DOHH2 (cell line): ENCODE data around the gene FAM20C.

Experiments used
- H3F3A ChIP-seq: fragments of 200-600 bp; sonication (generic), shearing (Covaris generic); 2 replicates; pipeline ENCODE4 v1.6.0; 2016; ENCODE audit warnings: antibody characterized with exemption, mild to moderate bottlenecking; ENCODE audit not compliant: control insufficient read depth, insufficient read depth
- H3K27ac ChIP-seq: fragments of 200-600 bp; sonication (generic); 2 replicates; pipeline ENCODE4 v1.5.1; 2014; ENCODE audit warnings: low read depth, mild to moderate bottlenecking, low read length, moderate library complexity
- H3K27me3 ChIP-seq: fragments of 200-600 bp; sonication (generic); 2 replicates; pipeline ENCODE4 v1.6.1; 2014; ENCODE audit warnings: mild to moderate bottlenecking, low read length, mixed read lengths; ENCODE audit not compliant: control insufficient read depth
- H3K36me3 ChIP-seq: fragments of 200-600 bp; sonication (generic); 2 replicates; pipeline ENCODE4 v1.6.1; 2014; ENCODE audit warnings: mild to moderate bottlenecking, low read length, moderate library complexity, mixed read lengths; ENCODE audit not compliant: control insufficient read depth
- H3K4me1 ChIP-seq: fragments of 200-600 bp; sonication (generic); 2 replicates; pipeline ENCODE4 v1.6.1; 2014; ENCODE audit warnings: mild to moderate bottlenecking, low read length, mixed read lengths; ENCODE audit not compliant: control insufficient read depth
- H3K4me2 ChIP-seq: fragments of 200-600 bp; sonication (generic); 2 replicates; pipeline ENCODE4 v1.6.0; 2014; ENCODE audit warnings: mild to moderate bottlenecking, low read length, moderate library complexity
- H3K4me3 ChIP-seq: fragments of 200-600 bp; sonication (generic); 2 replicates; pipeline ENCODE4 v1.5.1; 2014; ENCODE audit warnings: mild to moderate bottlenecking, low read length, mixed read lengths
- H3K79me2 ChIP-seq: fragments of 200-600 bp; sonication (generic); 2 replicates; pipeline ENCODE4 v1.6.1; 2014; ENCODE audit warnings: mild to moderate bottlenecking, low read length, mixed read lengths; ENCODE audit not compliant: control insufficient read depth
- H3K9me2 ChIP-seq: fragments of 200-600 bp; sonication (generic); replicated peaks from 2 replicates; pipeline ENCODE4 v1.6.1; 2014; ENCODE audit warnings: mild to moderate bottlenecking, low read length, mixed read lengths; ENCODE audit not compliant: control insufficient read depth
- H3K9me3 ChIP-seq: fragments of 200-600 bp; sonication (generic); 2 replicates; pipeline ENCODE4 v1.6.1; 2014; ENCODE audit warnings: antibody characterized with exemption, low read length, mixed read lengths; ENCODE audit not compliant: control insufficient read depth, insufficient read depth
- H4K20me1 ChIP-seq: fragments of 200-600 bp; sonication (generic); 2 replicates; pipeline ENCODE4 v1.6.0; 2014; ENCODE audit warnings: low read depth, mild to moderate bottlenecking, antibody characterized with exemption, low read length, moderate library complexity; ENCODE audit not compliant: control insufficient read depth, insufficient read depth
- EZH2phosphoT487 ChIP-seq: fragments of 200-600 bp; sonication (generic); IDR thresholded peaks from 2 replicates; pipeline ENCODE4 v1.6.1; 2017; ENCODE audit warnings: borderline replicate concordance, mild to moderate bottlenecking, antibody characterized with exemption, low read length, moderate library complexity, mixed read lengths
- TF ChIP-seq, protein P1 (sequence below): fragments of 200-600 bp; sonication (generic); IDR thresholded peaks from one replicate; pipeline ENCODE4 v1.5.1; 2014; ENCODE audit warnings: antibody characterized with exemption, mild to moderate bottlenecking, low read depth, low read length; ENCODE audit not compliant: poor library complexity, severe bottlenecking

FAM20C gene

DNA sequence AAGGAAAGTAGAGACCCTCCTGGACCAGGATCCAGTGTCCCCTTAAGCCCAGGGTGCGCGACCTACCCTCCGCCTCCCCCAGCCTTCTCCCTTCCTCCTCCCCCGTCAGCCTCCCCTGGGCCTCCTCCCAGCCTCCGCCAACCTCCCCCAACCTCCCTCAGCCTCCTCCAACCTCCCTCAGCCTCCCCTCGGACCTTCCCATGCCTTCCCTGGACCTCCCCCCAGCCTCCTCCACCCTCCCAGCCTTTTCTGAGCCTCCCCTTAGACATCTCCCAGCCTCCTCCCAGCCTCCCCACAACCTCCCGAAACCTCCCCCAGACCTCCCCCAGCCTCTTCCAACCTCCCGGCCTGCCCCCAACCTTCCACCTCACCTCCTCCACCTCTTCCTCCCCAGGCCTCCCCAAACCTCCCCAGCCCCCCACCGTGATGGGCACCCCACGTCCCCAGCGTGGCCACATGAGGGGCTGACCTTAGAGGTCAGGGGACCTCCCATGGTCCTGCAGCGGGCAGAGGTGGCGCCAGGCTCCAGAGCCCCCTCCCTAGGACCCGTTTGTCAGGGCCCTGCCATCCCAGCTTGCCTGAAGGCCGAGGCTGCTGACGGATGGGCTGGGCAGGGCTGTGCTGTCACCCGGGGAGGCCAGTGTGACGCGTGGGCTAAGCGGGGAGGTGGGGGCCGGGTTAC is 18.8 kb downstream of the FAM20C start:
- H3K4me3 ChIP-seq: no peak overlapping the region
- no peaks in the 10 kb centered on the region for H3K9me2 ChIP-seq
- peaks cover 70% of the 10 kb centered on the region for H3K9me3 ChIP-seq
- TF ChIP-seq, protein P1, sequence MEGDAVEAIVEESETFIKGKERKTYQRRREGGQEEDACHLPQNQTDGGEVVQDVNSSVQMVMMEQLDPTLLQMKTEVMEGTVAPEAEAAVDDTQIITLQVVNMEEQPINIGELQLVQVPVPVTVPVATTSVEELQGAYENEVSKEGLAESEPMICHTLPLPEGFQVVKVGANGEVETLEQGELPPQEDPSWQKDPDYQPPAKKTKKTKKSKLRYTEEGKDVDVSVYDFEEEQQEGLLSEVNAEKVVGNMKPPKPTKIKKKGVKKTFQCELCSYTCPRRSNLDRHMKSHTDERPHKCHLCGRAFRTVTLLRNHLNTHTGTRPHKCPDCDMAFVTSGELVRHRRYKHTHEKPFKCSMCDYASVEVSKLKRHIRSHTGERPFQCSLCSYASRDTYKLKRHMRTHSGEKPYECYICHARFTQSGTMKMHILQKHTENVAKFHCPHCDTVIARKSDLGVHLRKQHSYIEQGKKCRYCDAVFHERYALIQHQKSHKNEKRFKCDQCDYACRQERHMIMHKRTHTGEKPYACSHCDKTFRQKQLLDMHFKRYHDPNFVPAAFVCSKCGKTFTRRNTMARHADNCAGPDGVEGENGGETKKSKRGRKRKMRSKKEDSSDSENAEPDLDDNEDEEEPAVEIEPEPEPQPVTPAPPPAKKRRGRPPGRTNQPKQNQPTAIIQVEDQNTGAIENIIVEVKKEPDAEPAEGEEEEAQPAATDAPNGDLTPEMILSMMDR: no peak
- H3K27ac ChIP-seq: no peak overlapping the region
- H3K36me3 ChIP-seq: no peaks in the 10 kb centered on the region
- H3K4me2 ChIP-seq: no peak overlapping the region
- no peaks in the 10 kb centered on the region for H3K79me2 ChIP-seq
- H3F3A ChIP-seq: no peaks in the 10 kb centered on the region
- H3K27me3 ChIP-seq: no peaks in the 10 kb centered on the region
- H4K20me1 ChIP-seq: no peaks in the 10 kb centered on the region
- no peaks in the 10 kb centered on the region for H3K4me1 ChIP-seq

DNA sequence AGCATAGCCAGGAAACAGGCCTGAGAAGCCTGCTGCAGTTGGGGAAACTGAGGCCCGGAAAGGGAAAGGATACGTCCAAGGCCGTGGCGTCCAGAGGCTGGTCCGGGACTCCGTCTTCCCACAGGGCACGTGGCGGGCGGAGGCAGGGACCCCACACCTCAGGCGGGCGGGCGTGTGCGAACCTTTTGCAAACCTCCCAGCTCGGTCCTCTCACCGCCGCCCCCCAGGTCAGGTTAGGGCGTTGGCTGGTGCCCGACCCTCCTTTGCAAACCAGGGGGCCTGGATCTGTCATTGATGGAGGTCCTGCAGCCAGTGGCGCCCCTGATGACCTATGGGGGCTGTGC is 19.3 kb downstream of the FAM20C start:
- no peak overlapping the region for H3K4me3 ChIP-seq
- H4K20me1 ChIP-seq: no peaks in the 10 kb centered on the region

DNA sequence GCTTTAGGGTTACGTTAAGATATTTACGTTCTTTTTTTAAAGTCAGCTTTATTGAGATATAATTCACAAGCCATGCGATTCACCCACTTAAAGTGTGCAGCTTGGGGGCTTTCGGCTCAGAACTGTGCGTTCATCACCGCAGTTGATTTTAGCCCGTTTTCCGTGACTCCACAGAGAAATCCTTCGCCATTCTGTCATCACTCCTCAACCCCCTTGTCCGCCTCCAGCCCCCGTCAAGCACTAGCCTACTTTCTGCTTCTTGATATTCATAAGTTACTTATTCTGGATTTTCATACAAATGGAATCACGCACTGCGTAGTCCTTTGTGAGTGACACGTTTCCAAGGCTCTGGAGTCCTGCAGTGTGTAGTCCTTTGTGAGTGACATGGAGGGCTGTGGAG is 20.4 kb downstream of the FAM20C start:
- TF ChIP-seq, protein P1: no peak
- TF ChIP-seq EZH2phosphoT487: no peak
- Histone ChIP-seq H3K79me2 (no peaks in the 10 kb centered on the region), H3F3A (no peaks in the 10 kb centered on the region), H3K4me2 (no peak overlapping the region), H3K27ac (no peak overlapping the region), H4K20me1 (no peaks in the 10 kb centered on the region), H3K9me3 (peaks cover 61% of the 10 kb centered on the region), H3K4me3 (no peak overlapping the region), H3K27me3 (no peaks in the 10 kb centered on the region), H3K9me2 (no peaks in the 10 kb centered on the region), H3K36me3 (no peaks in the 10 kb centered on the region), H3K4me1 (no peaks in the 10 kb centered on the region)

More for the DNA sequence above, 19.3 kb downstream of the FAM20C start:
- Histone ChIP-seq H3F3A (no peaks in the 10 kb centered on the region), H3K4me1 (no peaks in the 10 kb centered on the region), H3K9me3 (peaks cover 67% of the 10 kb centered on the region), H3K4me2 (no peak overlapping the region), H3K27me3 (no peaks in the 10 kb centered on the region), H3K27ac (no peak overlapping the region), H3K9me2 (no peaks in the 10 kb centered on the region), H3K79me2 (no peaks in the 10 kb centered on the region), H3K36me3 (no peaks in the 10 kb centered on the region)
- no peak for TF ChIP-seq EZH2phosphoT487
- TF ChIP-seq, protein P1: no peak
